Fibroblast of skin of scalp (primary cell): Measurements from ENCODE around the gene USHBP1. TPM values are rescaled to one million over a fixed set of nuclear protein-coding genes. Genes with fewer than 3 reads are reported as not detected.

Experiments used
- DNase-seq: peaks from one replicate; pipeline ENCODE4 v3.0.0-alpha.2; 2013
- polyA plus RNA-seq, 2 experiments: library from polyadenylated mRNA; unstranded; fragments of 120-200 nt; gene quantifications; one replicate each; pipeline ENCODE4 v1.2.1, GENCODE V29; 2013; ENCODE audit not compliant: insufficient read length in 2 of 2

USHBP1 gene, protein sequence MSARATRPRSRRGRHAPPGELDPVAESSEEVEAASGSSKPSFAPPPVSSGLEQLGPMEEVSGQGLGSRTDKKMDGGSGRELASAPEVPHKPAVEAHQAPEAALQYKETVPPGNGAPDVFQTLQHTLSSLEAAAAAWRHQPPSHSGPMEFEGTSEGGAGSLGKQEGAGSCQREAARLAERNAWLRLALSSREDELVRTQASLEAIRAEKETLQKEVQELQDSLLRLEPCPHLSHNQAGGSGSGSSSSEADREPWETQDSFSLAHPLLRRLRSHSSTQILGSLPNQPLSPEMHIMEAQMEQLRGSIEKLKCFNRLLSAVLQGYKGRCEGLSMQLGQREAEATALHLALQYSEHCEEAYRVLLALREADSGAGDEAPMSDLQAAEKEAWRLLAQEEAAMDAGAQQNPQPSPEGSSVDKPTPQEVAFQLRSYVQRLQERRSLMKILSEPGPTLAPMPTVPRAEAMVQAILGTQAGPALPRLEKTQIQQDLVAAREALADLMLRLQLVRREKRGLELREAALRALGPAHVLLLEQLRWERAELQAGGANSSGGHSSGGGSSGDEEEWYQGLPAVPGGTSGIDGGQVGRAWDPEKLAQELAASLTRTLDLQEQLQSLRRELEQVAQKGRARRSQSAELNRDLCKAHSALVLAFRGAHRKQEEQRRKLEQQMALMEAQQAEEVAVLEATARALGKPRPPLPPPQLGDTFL
- polyA plus RNA-seq (2013, experiment 1 of 2; ENCODE audit: insufficient read length): 0.33 TPM
- polyA plus RNA-seq (2013, experiment 2 of 2; ENCODE audit: insufficient read length): 0.32 TPM

DNA sequence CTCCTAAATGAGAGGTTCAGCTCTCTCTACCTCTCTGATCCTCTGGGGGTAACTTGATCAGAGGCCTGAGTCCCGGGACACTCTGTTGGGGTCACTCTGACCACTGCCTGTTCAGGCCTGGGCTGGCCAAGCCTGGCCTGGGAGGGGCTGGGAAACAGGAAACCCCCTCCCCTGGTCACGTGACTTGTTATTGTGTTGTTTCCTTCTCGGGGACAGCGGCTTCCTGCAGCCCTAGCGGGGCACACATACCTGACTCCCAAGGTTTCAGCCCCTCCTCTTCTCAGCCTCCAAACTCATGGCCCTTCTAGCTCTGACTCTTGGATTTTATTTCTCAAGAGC, at the start of gene USHBP1:
Gene USHBP1 (minus strand): TSS at position 105 of the 339 bp plus-strand sequence. CDS start 446 bp downstream, outside the sequence.
- DNase-seq: no peak

- no peak for DNase-seq
These were observed 49.6 kb upstream of the USHBP1 start for GRCh38 chr19:17314007-17314593.

DNA sequence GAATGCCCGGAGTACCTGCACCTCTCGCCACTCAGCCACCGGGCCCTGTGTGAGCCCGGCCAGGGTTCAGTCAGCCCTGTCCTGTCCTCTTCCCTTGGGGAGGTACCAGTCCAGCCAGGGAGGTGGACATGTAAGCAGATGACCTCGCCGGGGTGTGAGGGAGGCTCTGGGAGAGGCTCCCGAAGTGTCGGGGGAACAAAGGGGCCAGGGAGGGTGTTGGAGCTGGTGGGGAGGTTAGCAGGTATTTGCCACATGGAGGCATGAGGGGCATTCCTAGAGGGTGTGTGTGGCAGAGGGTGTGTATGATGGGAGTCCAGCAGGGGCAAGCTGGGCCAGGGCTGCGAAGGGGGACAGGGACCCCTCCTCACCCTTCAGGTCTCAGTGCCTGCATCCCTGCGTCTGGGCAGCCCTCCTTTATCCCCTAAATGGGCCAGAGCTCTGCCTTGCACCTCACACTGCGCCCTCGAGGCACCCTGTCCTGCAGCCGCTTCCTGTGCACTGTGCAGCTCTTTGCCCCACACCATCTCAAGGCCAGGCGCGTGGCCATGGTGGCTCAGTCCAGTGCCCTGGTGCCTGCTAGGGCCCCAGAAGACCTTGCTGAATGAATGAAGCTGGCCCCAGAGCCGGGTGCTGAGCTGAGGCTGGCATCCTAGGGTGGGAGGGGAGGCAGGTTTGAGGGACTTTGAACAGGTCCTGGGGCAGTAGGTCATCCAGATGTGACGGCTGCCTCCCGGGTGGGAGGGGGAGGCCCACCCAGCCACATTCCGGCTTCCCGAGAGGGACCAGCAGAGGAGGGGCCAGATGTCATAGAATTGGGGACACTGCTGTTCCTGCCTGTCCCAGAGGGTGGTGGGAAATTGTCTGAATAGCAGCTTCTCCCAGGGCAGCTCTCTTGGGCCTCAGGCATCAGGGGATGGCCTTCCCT, 47.9 kb upstream of the USHBP1 start:
- DNase-seq: no peak

- peak; percentile 91 for DNase-seq
These were observed 47.1 kb upstream of the USHBP1 start for GRCh38 chr19:17311455-17312188.

GRCh38 chr19:17309965-17310461, 45.5 kb upstream of the USHBP1 start:
- no peak for DNase-seq

DNA sequence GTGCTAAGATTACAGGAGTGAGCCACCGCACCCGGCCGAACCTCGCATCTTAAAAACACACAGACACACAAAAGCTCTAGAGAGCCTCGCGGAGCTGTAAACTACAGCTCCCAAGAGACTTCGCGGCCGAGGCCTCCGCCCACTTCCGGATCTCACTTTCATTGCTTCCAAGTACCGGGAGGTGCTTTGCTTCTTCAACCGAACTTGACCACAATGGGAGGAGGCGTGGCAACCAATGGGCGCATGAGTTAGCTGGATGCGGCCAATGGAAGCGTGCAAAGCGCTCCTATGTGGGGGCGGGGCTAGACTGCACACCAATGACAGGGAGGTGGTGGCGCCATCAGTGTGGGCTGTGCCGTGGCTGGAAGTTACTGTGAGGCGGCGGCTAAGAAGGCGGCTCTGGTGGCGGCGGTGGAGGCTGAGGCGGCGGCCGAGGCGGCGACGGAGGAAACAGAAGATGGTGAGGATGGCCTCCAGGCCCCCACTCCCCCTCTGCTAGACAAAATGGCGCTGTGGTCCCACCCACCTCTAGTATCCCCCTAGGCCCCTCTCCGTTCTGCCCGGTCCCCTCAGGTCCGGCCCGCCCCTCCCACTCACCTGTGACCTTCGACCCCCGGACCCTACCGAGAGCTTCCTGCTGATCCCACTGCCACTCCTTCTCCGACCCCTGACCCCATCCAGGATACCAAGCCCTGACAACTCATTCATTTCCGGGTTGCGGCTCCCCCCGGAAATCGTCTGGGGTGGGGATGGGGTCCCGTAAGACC, 44.8 kb upstream of the USHBP1 start, which contains the start of gene DDA1:
Gene DDA1 (plus strand): TSS at position 366 of the 767 bp plus-strand sequence. CDS start 92 bp downstream, at position 458.
- peak; percentile 100 for DNase-seq

- no peak for DNase-seq
These were observed 43.4 kb upstream of the USHBP1 start for GRCh38 chr19:17307876-17308377.

- no peak for DNase-seq
These were observed 41.8 kb upstream of the USHBP1 start for GRCh38 chr19:17306285-17306714.

GRCh38 chr19:17305517-17306284, 41.2 kb upstream of the USHBP1 start, which contains the start of gene MRPL34:
Gene MRPL34, plus strand, starts transcription at chr19:17305872. Its CDS starts 21 bp downstream, at chr19:17305893.
- DNase-seq: peak; percentile 98

GRCh38 chr19:17305216-17305516, 40.6 kb upstream of the USHBP1 start:
- DNase-seq: no peak

DNA sequence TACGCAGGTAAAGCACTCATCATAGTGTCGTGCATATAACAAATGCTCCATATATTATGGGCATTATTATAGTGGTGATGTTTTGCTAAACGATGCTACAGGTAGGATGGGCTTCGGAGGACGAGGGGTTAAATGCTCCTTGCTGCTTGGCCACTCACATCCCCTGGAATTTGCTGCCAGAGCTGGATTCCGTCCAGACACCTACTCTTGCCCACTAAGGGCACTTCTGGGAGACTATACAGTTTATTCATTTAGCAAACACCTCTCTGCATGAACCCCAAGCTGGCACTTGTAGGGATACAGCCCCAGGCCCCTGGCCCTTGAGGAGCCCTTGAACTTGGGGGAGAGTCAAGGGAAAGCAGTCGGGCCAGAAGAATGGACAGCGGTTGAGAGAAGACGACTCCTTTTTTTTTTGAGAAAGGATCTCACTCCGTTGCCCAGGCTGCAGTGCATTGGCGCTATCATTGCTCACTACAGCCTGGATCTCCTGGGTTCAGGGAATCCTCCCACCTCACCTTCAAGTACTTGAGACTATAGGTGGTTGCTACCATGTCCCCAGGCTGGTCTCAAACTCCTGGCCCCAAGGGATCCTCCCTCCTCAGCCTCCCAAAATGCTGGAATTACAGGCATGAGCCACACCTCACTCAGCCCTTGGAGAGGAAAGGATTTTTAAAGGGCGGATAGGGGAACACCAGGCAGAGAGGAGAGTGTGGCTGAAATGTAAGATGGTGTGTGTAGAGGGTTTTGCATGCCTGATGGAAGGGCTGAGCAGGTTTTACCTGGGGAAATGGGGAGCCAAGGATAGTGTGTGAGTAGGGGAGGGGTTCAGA, 40.1 kb upstream of the USHBP1 start:
- no peak for DNase-seq

GRCh38 chr19:17303940-17304267, 39.4 kb upstream of the USHBP1 start:
- no peak for DNase-seq

GRCh38 chr19:17303167-17303939, 38.8 kb upstream of the USHBP1 start, which contains the start of gene ABHD8:
Gene ABHD8, minus strand, starts transcription at chr19:17303425. Its CDS starts 1,809 bp downstream, at chr19:17301616.
- DNase-seq: peak; percentile 95

- DNase-seq: no peak
These were observed 38.0 kb upstream of the USHBP1 start for GRCh38 chr19:17302391-17303166.

GRCh38 chr19:17300992-17301619, 36.6 kb upstream of the USHBP1 start:
- DNase-seq: no peak

GRCh38 chr19:17296976-17297375, 32.4 kb upstream of the USHBP1 start:
- DNase-seq: no peak
